ENCODE measurements around the gene HOXC13. TPM values are rescaled to one million over a fixed set of nuclear protein-coding genes. Genes with fewer than 3 reads are reported as not detected.

The HOXC13 gene
- total and polyA plus RNA-seq, 4 donors = not detected

GRCh38 chr12:53955036-53955775 lies 16.6 kb downstream of the HOXC13 start:
- Histone ChIP-seq H3K9ac (ENCODE audit: insufficient read depth in 1 of 2, low read length in 2 of 2) (no peak overlapping the region), H3K27me3 (ENCODE audit: control insufficient read depth in 3 of 3, insufficient read depth in 3 of 3, low read length in 2 of 3) (peaks cover 19 to 97% (median 96%) of the 10 kb centered on the region in 3 donors), H3K4me3 (no peak overlapping the region), H3K27ac (ENCODE audit: low read depth in 1 of 2, low read length in 1 of 2) (no peak overlapping the region), H3K9me3 (ENCODE audit: control insufficient read depth in 4 of 4, insufficient read depth in 3 of 4, low read length in 3 of 4) (peaks cover 0 to 12% (median 0%) of the 10 kb centered on the region in 4 donors), H3K4me1 (ENCODE audit: control insufficient read depth in 5 of 5, insufficient read depth in 5 of 5, low read length in 5 of 5) (peaks cover 0 to 2% (median 0%) of the 10 kb centered on the region in 5 donors), H3K36me3 (ENCODE audit: control insufficient read depth in 4 of 4, insufficient read depth in 4 of 4, low read length in 4 of 4) (no peaks in the 10 kb centered on the region)
- ATAC-seq (ENCODE audit: insufficient read depth, low FRiP score) (no peak), DNase-seq (no peak)
- no peak for TF ChIP-seq CTCF (IDR thresholded peaks at IDR 0.05; ENCODE audit: control extremely low read depth, extremely low read depth)
- WGBS, 2 donors = 5 to 6% methylated on average over 86 of the region's 86 CpGs

GRCh38 chr12:53955776-53956250 lies 17.2 kb downstream of the HOXC13 start:
- Histone ChIP-seq H3K4me3 (no peak overlapping the region), H3K27ac (ENCODE audit: low read depth in 1 of 2, low read length in 1 of 2) (no peak overlapping the region), H3K9me3 (ENCODE audit: control insufficient read depth in 4 of 4, insufficient read depth in 3 of 4, low read length in 3 of 4) (peaks cover 0 to 12% (median 0%) of the 10 kb centered on the region in 4 donors), H3K27me3 (ENCODE audit: control insufficient read depth in 3 of 3, insufficient read depth in 3 of 3, low read length in 2 of 3) (peaks cover 18 to 97% (median 96%) of the 10 kb centered on the region in 3 donors), H3K9ac (ENCODE audit: insufficient read depth in 1 of 2, low read length in 2 of 2) (no peak overlapping the region), H3K36me3 (ENCODE audit: control insufficient read depth in 4 of 4, insufficient read depth in 4 of 4, low read length in 4 of 4) (no peaks in the 10 kb centered on the region), H3K4me1 (ENCODE audit: control insufficient read depth in 5 of 5, insufficient read depth in 5 of 5, low read length in 5 of 5) (peaks cover 0 to 2% (median 0%) of the 10 kb centered on the region in 5 donors)
- no peak for DNase-seq
- 8 to 11% methylated on average over 10 of the region's 10 CpGs for WGBS, 2 donors
- no peak for ATAC-seq (ENCODE audit: insufficient read depth, low FRiP score)
- no peak for TF ChIP-seq CTCF (IDR thresholded peaks at IDR 0.05; ENCODE audit: control extremely low read depth, extremely low read depth)

- Histone ChIP-seq H3K36me3 (ENCODE audit: control insufficient read depth in 4 of 4, insufficient read depth in 4 of 4, low read length in 4 of 4) (no peaks in the 10 kb centered on the region), H3K27me3 (ENCODE audit: control insufficient read depth in 3 of 3, insufficient read depth in 3 of 3, low read length in 2 of 3) (peaks cover 16 to 96% (median 94%) of the 10 kb centered on the region in 3 donors), H3K9me3 (ENCODE audit: control insufficient read depth in 4 of 4, insufficient read depth in 3 of 4, low read length in 3 of 4) (peaks cover 0 to 12% (median 0%) of the 10 kb centered on the region in 4 donors), H3K4me3 (no peak overlapping the region), H3K27ac (ENCODE audit: low read depth in 1 of 2, low read length in 1 of 2) (no peak overlapping the region), H3K4me1 (ENCODE audit: control insufficient read depth in 5 of 5, insufficient read depth in 5 of 5, low read length in 5 of 5) (peaks cover 0 to 6% (median 0%) of the 10 kb centered on the region in 5 donors), H3K9ac (ENCODE audit: insufficient read depth in 1 of 2, low read length in 2 of 2) (no peak overlapping the region)
- DNase-seq (no peak), ATAC-seq (ENCODE audit: insufficient read depth, low FRiP score) (no peak)
- TF ChIP-seq CTCF (IDR thresholded peaks at IDR 0.05; ENCODE audit: control extremely low read depth, extremely low read depth) = no peak
- WGBS, 2 donors = 6 to 8% methylated on average over 25 of the region's 25 CpGs
Measured at GRCh38 chr12:53956251-53956887, 17.7 kb downstream of the HOXC13 start.
